Choroid plexus epithelial cell (primary cell): Measurements from ENCODE around the gene ACADVL.

Experiments used
- DNase-seq: peaks from one replicate; pipeline ENCODE4 v3.0.0-alpha.2; 2010; ENCODE audit warnings: low read depth
- H3K4me3 ChIP-seq: 2 replicates; pipeline ENCODE4 v1.5.1; 2011; ENCODE audit warnings: low read depth, mild to moderate bottlenecking, control low read depth, low read length, moderate library complexity
- TF ChIP-seq, protein P1 (sequence below): conservative IDR thresholded peaks from 2 replicates; pipeline ENCODE4 v1.5.1; 2011; ENCODE audit warnings: low read depth, mild to moderate bottlenecking, control low read depth, inconsistent platforms, low read length, moderate library complexity

The ACADVL gene

GRCh38 chr17:7205561-7205960, 14.2 kb upstream of the ACADVL start:
- DNase-seq: no peak
- TF ChIP-seq, protein P1, sequence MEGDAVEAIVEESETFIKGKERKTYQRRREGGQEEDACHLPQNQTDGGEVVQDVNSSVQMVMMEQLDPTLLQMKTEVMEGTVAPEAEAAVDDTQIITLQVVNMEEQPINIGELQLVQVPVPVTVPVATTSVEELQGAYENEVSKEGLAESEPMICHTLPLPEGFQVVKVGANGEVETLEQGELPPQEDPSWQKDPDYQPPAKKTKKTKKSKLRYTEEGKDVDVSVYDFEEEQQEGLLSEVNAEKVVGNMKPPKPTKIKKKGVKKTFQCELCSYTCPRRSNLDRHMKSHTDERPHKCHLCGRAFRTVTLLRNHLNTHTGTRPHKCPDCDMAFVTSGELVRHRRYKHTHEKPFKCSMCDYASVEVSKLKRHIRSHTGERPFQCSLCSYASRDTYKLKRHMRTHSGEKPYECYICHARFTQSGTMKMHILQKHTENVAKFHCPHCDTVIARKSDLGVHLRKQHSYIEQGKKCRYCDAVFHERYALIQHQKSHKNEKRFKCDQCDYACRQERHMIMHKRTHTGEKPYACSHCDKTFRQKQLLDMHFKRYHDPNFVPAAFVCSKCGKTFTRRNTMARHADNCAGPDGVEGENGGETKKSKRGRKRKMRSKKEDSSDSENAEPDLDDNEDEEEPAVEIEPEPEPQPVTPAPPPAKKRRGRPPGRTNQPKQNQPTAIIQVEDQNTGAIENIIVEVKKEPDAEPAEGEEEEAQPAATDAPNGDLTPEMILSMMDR: no peak
- peak overlapping the region; percentile 70 for H3K4me3 ChIP-seq

GRCh38 chr17:7207120-7208001, 12.4 kb upstream of the ACADVL start:
- TF ChIP-seq, protein P1: no peak
- no peak overlapping the region for H3K4me3 ChIP-seq
- DNase-seq: no peak

DNA sequence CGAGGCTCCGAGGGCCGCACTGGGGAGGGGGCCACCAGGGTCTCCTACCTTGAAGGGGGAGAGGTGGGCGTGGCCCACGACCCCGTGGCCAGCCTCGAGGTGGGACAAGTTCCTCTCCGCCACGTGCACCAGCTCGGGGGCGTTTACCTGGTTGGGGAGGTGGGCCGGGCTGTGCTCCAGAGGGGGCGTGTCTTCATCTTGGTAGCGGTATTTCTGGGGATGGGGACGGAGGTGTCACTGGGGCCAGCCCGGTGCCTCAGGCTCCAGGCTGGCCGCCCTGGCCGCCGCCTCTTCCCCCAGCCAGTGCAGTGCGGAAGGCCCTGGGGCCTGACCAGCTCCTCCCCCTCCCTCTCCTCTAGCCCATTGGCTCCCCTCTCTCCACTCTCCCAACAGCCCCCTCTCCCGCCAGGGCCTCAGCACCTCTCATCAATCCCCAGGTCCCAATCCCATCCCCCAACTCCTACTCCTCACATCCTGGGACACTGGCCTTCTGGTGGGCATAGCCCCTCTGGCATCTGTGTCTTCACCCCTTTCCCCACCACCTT, 11.6 kb upstream of the ACADVL start:
- no peak overlapping the region for H3K4me3 ChIP-seq
- DNase-seq: no peak
- TF ChIP-seq, protein P1: no peak

- no peak for DNase-seq
- TF ChIP-seq, protein P1: no peak
- no peak overlapping the region for H3K4me3 ChIP-seq
These were observed 10.8 kb upstream of the ACADVL start for GRCh38 chr17:7208754-7209460.

DNA sequence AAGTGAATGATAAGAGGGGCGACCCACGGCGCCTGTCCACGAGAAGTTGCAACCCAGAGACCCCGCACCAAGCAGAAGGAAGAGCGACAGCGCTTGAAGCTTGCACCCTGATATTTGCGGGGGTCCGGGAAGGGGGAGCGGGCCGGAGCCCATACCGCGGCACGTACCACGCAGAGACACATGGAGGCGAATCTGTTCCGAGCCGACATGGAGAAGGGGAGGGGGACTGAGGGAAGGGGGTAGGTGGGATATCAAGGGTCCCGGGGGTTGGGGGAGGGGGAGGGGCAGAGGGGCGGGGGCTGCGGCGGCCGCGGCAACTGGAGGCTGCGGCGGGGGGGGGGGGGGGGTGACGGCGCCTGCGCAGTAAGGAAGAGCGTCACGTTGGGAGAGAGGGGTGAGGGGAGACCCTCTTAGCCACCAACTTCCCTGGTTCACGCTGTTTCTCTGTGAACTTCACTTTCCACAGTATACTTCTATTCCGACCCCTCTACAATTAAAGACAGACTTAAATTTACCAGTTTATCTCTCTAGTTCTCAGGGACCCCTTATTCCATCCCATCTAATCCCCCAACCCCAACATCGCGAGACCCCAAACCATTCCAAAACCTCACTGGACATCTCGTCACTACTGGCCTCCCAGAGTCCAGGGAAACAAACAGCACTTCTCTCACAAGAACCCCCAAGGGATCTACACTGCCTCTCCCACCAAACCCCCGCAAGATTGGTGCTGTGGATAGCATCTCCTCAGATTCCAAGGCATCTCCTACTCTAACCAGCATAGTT, 8.1 kb upstream of the ACADVL start:
- peak overlapping the region; percentile 50 for H3K4me3 ChIP-seq
- DNase-seq: no peak
- TF ChIP-seq, protein P1: no peak

DNA sequence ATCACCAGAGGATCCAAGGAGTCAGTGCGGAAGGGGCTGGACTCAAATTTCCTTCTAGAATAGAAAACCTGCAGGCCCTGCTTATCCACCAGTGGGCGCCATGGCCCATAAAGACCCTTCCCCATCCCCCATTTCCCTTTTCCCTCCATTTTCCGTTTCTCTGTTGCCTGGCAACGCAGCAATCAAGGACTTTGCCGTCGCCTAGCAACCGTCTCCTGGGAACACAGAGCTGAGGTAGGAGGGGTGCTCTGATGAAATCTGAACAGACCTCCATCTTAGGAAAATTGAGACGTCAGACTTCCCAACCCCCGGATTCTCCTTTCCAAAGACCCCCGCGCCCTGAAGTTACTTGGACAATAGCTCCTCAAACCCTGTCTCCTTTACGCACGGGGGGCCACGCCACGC, 5.8 kb upstream of the ACADVL start:
- DNase-seq: peak; percentile 89
- TF ChIP-seq, protein P1: peak; percentile 74

More for the DNA sequence above, 5.8 kb upstream of the ACADVL start:
- H3K4me3 ChIP-seq: peak overlapping the region; percentile 59
